Activated naive CD8-positive, alpha-beta T cell treated with anti-CD3 and anti-CD28 coated beads, Interleukin-2, amount 50 U/mL, for 24 hours (primary cell): ENCODE results near the gene CHD6.

Experiments
- ATAC-seq: fragments of 150-1000 bp; cut with Tn5 transposase; one replicate; pipeline ENCODE4 v1.10.0; 2021
- DNase-seq: peaks from one replicate; pipeline ENCODE4 v3.0.0; 2021
- H3K27ac Mint-ChIP-seq: one replicate; pipeline ENCODE4 v1.8.0; 2021; ENCODE audit warnings: mild to moderate bottlenecking, mixed read lengths
- H3K27me3 Mint-ChIP-seq: one replicate; pipeline ENCODE4 v1.8.0; 2021; ENCODE audit warnings: mixed read lengths
- H3K36me3 Mint-ChIP-seq: one replicate; pipeline ENCODE4 v1.8.0; 2021; ENCODE audit warnings: low read depth, mixed read lengths
- H3K4me1 Mint-ChIP-seq: one replicate; pipeline ENCODE4 v1.8.0; 2021; ENCODE audit warnings: mixed read lengths
- H3K4me3 Mint-ChIP-seq: one replicate; pipeline ENCODE4 v1.8.0; 2021; ENCODE audit warnings: mild to moderate bottlenecking, moderate library complexity, mixed read lengths
- H3K9me3 Mint-ChIP-seq: one replicate; pipeline ENCODE4 v1.8.0; 2021; ENCODE audit warnings: mixed read lengths

Gene CHD6

GRCh38 chr20:41617902-41618806, at the start of gene CHD6:
Gene CHD6, minus strand, starts transcription at chr20:41618377. Its CDS starts 67,040 bp downstream, at chr20:41551337.
- Mint-ChIP-seq H3K27me3 (no peaks in the 10 kb centered on the region), H3K27ac (peak within 1 kb of the TSS; percentile 70), H3K4me1 (peaks cover 45% of the 10 kb centered on the region), H3K36me3 (no peaks in the 10 kb centered on the region), H3K9me3 (no peaks in the 10 kb centered on the region), H3K4me3 (peak within 1 kb of the TSS; percentile 86)
- DNase-seq: peak; percentile 97
- ATAC-seq: peak; percentile 99

- ATAC-seq (no peak), DNase-seq (no peak)
- no peaks in the 10 kb centered on the region for H3K4me1 Mint-ChIP-seq
- no peak overlapping the region for H3K27ac Mint-ChIP-seq
- no peaks in the 10 kb centered on the region for H3K36me3 Mint-ChIP-seq
- H3K9me3 Mint-ChIP-seq: no peaks in the 10 kb centered on the region
- H3K27me3 Mint-ChIP-seq: peaks cover 26% of the 10 kb centered on the region
- no peak overlapping the region for H3K4me3 Mint-ChIP-seq
These were observed 46.4 kb upstream of the CHD6 start for GRCh38 chr20:41664584-41664983.

GRCh38 chr20:41657655-41658054, 39.5 kb upstream of the CHD6 start:
- H3K4me3 Mint-ChIP-seq: no peak overlapping the region
- H3K27me3 Mint-ChIP-seq: peaks cover 12% of the 10 kb centered on the region
- DNase-seq (no peak), ATAC-seq (no peak)
- H3K27ac Mint-ChIP-seq: no peak overlapping the region
- H3K9me3 Mint-ChIP-seq: no peaks in the 10 kb centered on the region
- H3K36me3 Mint-ChIP-seq: no peaks in the 10 kb centered on the region
- H3K4me1 Mint-ChIP-seq: no peaks in the 10 kb centered on the region

- ATAC-seq (no peak), DNase-seq (no peak)
- peaks cover 8% of the 10 kb centered on the region for H3K27me3 Mint-ChIP-seq
- H3K36me3 Mint-ChIP-seq: no peaks in the 10 kb centered on the region
- no peaks in the 10 kb centered on the region for H3K9me3 Mint-ChIP-seq
- no peaks in the 10 kb centered on the region for H3K4me1 Mint-ChIP-seq
- no peak overlapping the region for H3K27ac Mint-ChIP-seq
- no peak overlapping the region for H3K4me3 Mint-ChIP-seq
These were observed 37.9 kb upstream of the CHD6 start for GRCh38 chr20:41655962-41656618.

- no peak for ATAC-seq
- Mint-ChIP-seq H3K4me1 (no peaks in the 10 kb centered on the region), H3K27ac (no peak overlapping the region), H3K9me3 (no peaks in the 10 kb centered on the region), H3K36me3 (no peaks in the 10 kb centered on the region), H3K4me3 (no peak overlapping the region), H3K27me3 (peaks cover 4% of the 10 kb centered on the region)
- no peak for DNase-seq
These were observed 36.7 kb upstream of the CHD6 start for GRCh38 chr20:41654884-41655283.

GRCh38 chr20:41654292-41654691, 36.1 kb upstream of the CHD6 start:
- Mint-ChIP-seq H3K9me3 (no peaks in the 10 kb centered on the region), H3K36me3 (no peaks in the 10 kb centered on the region), H3K27ac (no peak overlapping the region), H3K4me1 (no peaks in the 10 kb centered on the region), H3K27me3 (peaks cover 4% of the 10 kb centered on the region), H3K4me3 (no peak overlapping the region)
- ATAC-seq (no peak), DNase-seq (no peak)

- DNase-seq: no peak
- Mint-ChIP-seq H3K4me3 (no peak overlapping the region), H3K27me3 (peaks cover 6% of the 10 kb centered on the region), H3K9me3 (no peaks in the 10 kb centered on the region), H3K27ac (no peak overlapping the region), H3K4me1 (no peaks in the 10 kb centered on the region), H3K36me3 (no peaks in the 10 kb centered on the region)
- ATAC-seq: no peak
These were observed 32.2 kb upstream of the CHD6 start for GRCh38 chr20:41650231-41650948.

GRCh38 chr20:41649489-41649888, 31.3 kb upstream of the CHD6 start:
- Mint-ChIP-seq H3K36me3 (no peaks in the 10 kb centered on the region), H3K4me1 (no peaks in the 10 kb centered on the region), H3K9me3 (no peaks in the 10 kb centered on the region), H3K27ac (no peak overlapping the region), H3K27me3 (peaks cover 8% of the 10 kb centered on the region), H3K4me3 (no peak overlapping the region)
- no peak for ATAC-seq
- DNase-seq: no peak

GRCh38 chr20:41645372-41645771, 27.2 kb upstream of the CHD6 start:
- DNase-seq (no peak), ATAC-seq (no peak)
- Mint-ChIP-seq H3K27ac (no peak overlapping the region), H3K27me3 (peaks cover 10% of the 10 kb centered on the region), H3K4me3 (no peak overlapping the region), H3K4me1 (no peaks in the 10 kb centered on the region), H3K9me3 (no peaks in the 10 kb centered on the region), H3K36me3 (no peaks in the 10 kb centered on the region)

- H3K36me3 Mint-ChIP-seq: no peaks in the 10 kb centered on the region
These were observed 25.3 kb upstream of the CHD6 start for GRCh38 chr20:41643504-41643938.

GRCh38 chr20:41639630-41640029, 21.5 kb upstream of the CHD6 start:
- ATAC-seq (no peak), DNase-seq (no peak)
- Mint-ChIP-seq H3K27ac (no peak overlapping the region), H3K4me3 (no peak overlapping the region), H3K9me3 (no peaks in the 10 kb centered on the region), H3K36me3 (no peaks in the 10 kb centered on the region), H3K27me3 (peaks cover 10% of the 10 kb centered on the region), H3K4me1 (no peaks in the 10 kb centered on the region)

More at GRCh38 chr20:41643504-41643938, 25.3 kb upstream of the CHD6 start:
- DNase-seq (no peak), ATAC-seq (no peak)
- H3K27ac Mint-ChIP-seq: no peak overlapping the region
- no peaks in the 10 kb centered on the region for H3K9me3 Mint-ChIP-seq
- no peak overlapping the region for H3K4me3 Mint-ChIP-seq
- H3K27me3 Mint-ChIP-seq: peaks cover 16% of the 10 kb centered on the region
- no peaks in the 10 kb centered on the region for H3K4me1 Mint-ChIP-seq

GRCh38 chr20:41638456-41638855, 20.3 kb upstream of the CHD6 start:
- DNase-seq: no peak
- no peaks in the 10 kb centered on the region for H3K36me3 Mint-ChIP-seq

GRCh38 chr20:41635158-41635557, 17.0 kb upstream of the CHD6 start:
- H3K4me3 Mint-ChIP-seq: no peak overlapping the region
- ATAC-seq: no peak
- no peaks in the 10 kb centered on the region for H3K9me3 Mint-ChIP-seq
- H3K27ac Mint-ChIP-seq: no peak overlapping the region
- no peaks in the 10 kb centered on the region for H3K36me3 Mint-ChIP-seq
- peaks cover 6% of the 10 kb centered on the region for H3K27me3 Mint-ChIP-seq
- DNase-seq: no peak
- no peaks in the 10 kb centered on the region for H3K4me1 Mint-ChIP-seq

More at GRCh38 chr20:41638456-41638855, 20.3 kb upstream of the CHD6 start:
- Mint-ChIP-seq H3K27me3 (peaks cover 8% of the 10 kb centered on the region), H3K27ac (no peak overlapping the region), H3K4me1 (no peaks in the 10 kb centered on the region), H3K4me3 (no peak overlapping the region), H3K9me3 (no peaks in the 10 kb centered on the region)
- no peak for ATAC-seq

- Mint-ChIP-seq H3K27me3 (no peaks in the 10 kb centered on the region), H3K9me3 (no peaks in the 10 kb centered on the region), H3K4me1 (peaks cover under 1% of the 10 kb centered on the region), H3K27ac (no peak overlapping the region), H3K36me3 (no peaks in the 10 kb centered on the region), H3K4me3 (no peak overlapping the region)
- peak; percentile 65 for ATAC-seq
- no peak for DNase-seq
These were observed 14.7 kb upstream of the CHD6 start for GRCh38 chr20:41632896-41633295.
